Fibroblast of upper back skin (primary cell): ENCODE data around the gene KCTD7.
"Not testable (repeated sequence)": the region's sequence is repeated elsewhere in the genome, so short reads cannot be mapped to it uniquely, and the experiment has no call there.

Source experiments
- DNase-seq: peaks from one replicate; pipeline ENCODE4 v3.0.0-alpha.2; 2013

KCTD7 gene

GRCh38 chr7:66655113-66655806, 26.6 kb downstream of the KCTD7 start:
- peak; percentile 21 for DNase-seq

GRCh38 chr7:66655826-66656485, 27.3 kb downstream of the KCTD7 start:
- peak; percentile 68 for DNase-seq

GRCh38 chr7:66657798-66658197, 29.1 kb downstream of the KCTD7 start:
- DNase-seq, result no peak

GRCh38 chr7:66662646-66663264, 34.1 kb downstream of the KCTD7 start:
- no peak for DNase-seq

GRCh38 chr7:66664590-66665293, 36.1 kb downstream of the KCTD7 start:
- no peak for DNase-seq

- DNase-seq, result no peak
Measured at GRCh38 chr7:66666313-66666952, 37.8 kb downstream of the KCTD7 start.

GRCh38 chr7:66667023-66667728, 38.5 kb downstream of the KCTD7 start:
- DNase-seq, result no peak

GRCh38 chr7:66668112-66668511, 39.4 kb downstream of the KCTD7 start:
- no peak for DNase-seq

GRCh38 chr7:66668677-66669076, 40.0 kb downstream of the KCTD7 start:
- DNase-seq, result no peak

GRCh38 chr7:66669088-66669487, 40.4 kb downstream of the KCTD7 start:
- no peak for DNase-seq

- DNase-seq, result no peak
Measured at GRCh38 chr7:66669496-66669895, 40.8 kb downstream of the KCTD7 start.

- no peak for DNase-seq
Measured at GRCh38 chr7:66671034-66671433, 42.4 kb downstream of the KCTD7 start.

- not testable (repeated sequence) for DNase-seq
Measured at GRCh38 chr7:66671486-66671885, 42.8 kb downstream of the KCTD7 start.

- DNase-seq, result not testable (repeated sequence)
Measured at GRCh38 chr7:66672432-66673123, 43.9 kb downstream of the KCTD7 start.

- not testable (repeated sequence) for DNase-seq
Measured at GRCh38 chr7:66673124-66673640, 44.5 kb downstream of the KCTD7 start.

- DNase-seq, result no peak
Measured at GRCh38 chr7:66679633-66680244, 51.1 kb downstream of the KCTD7 start.

GRCh38 chr7:66681491-66682349, 53.0 kb downstream of the KCTD7 start:
- DNase-seq, result peak; percentile 92

- DNase-seq, result no peak
Measured at GRCh38 chr7:66682350-66683093, 53.8 kb downstream of the KCTD7 start.

GRCh38 chr7:66683094-66683769, 54.6 kb downstream of the KCTD7 start:
- peak; percentile 36 for DNase-seq
